Measurements from ENCODE around the gene RNF213. TPM values are rescaled to one million over a fixed set of nuclear protein-coding genes. Genes with fewer than 3 reads are reported as not detected.

The RNF213 gene
- total and polyA plus RNA-seq, 10 of the 15 experiments (the other 5 are each of a cell fraction or from before 2014, with no cell fraction given): 18.6 to 145 (median 65.8) TPM

DNA sequence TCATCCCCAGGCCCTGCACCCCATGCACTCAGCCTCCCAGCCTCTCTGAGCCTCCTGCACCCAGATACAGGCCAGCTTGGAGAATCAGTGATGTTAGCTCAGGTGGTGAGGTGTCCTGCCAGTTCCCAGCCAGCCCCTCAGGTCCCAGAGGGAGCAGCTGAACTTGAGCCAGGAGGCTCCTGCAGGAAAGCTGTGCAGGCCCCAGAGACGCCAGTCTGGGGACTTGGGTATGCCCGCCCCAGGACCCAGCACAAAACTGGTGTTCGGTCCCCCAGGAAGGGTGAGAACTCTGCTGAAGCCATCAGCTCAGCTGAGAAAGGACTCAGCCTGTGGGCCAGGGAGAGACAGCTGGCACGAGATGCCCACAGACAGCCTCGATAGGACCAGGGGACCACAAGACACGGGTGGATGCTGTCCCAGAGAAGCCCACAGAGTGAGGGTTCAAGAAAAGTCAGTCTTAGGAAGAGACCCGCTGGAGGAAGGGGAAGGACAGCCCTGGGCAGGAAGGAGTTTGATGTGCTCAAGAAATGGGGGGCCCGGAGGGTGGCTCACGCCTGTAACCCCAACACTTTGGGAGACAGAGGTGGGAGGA, 165.3 kb downstream of the RNF213 start:
- DNase-seq (ENCODE audit: low read depth, low spot score) (no peak), ATAC-seq (no peak), FAIRE-seq (no peak)
- intact Hi-C loops (cut with micrococcal nuclease; ENCODE audit: unreplicated experiment) (loop anchor here (2.0 to 10.0 kb wide), 2 partner anchors 309 to 555 kb away; no protein-coding TSS in a partner anchor), in situ Hi-C loops (cut with MboI) (loop anchor here (5.0 kb wide), 2 partner anchors 146 to 556 kb away; no protein-coding TSS in a partner anchor)
- Histone ChIP-seq H3K4me3 (no peak overlapping the region), H3K79me2 (ENCODE audit: control insufficient read depth, insufficient read depth, low read length) (no peaks in the 10 kb centered on the region), H3K9ac (ENCODE audit: control insufficient read depth, insufficient read depth, low read length) (no peak overlapping the region), H3K4me1 (ENCODE audit: control insufficient read depth, insufficient read depth, low read length) (peaks cover 3% of the 10 kb centered on the region), H4K20me1 (ENCODE audit: control insufficient read depth, insufficient read depth) (no peaks in the 10 kb centered on the region), H3K27me3 (replicated peaks in 1 of 2; ENCODE audit: control insufficient read depth in 2 of 2, insufficient read depth in 2 of 2, low read length in 1 of 2) (no peaks in the 10 kb centered on the region), H3K36me3 (ENCODE audit: control insufficient read depth in 2 of 2, insufficient read depth in 2 of 2, low read length in 1 of 2) (no peaks in the 10 kb centered on the region), H3K4me2 (ENCODE audit: control insufficient read depth, insufficient read depth) (no peak overlapping the region), H3K27ac (ENCODE audit: control insufficient read depth, insufficient read depth) (no peak overlapping the region), H3K9me3 (replicated peaks; ENCODE audit: control insufficient read depth, insufficient read depth, low read length) (no peaks in the 10 kb centered on the region), H2AFZ (ENCODE audit: control insufficient read depth, low read depth, low read length) (no peak overlapping the region)
- ChIA-PET CTCF (interaction anchor here (0.8 to 5.0 kb wide), 4 partner anchors 29 to 230 kb away, joined by 3 to 61 read pairs (median 4); no protein-coding TSS in a partner anchor), SMC1A (ENCODE audit: uncharacterized antibody, unreplicated experiment) (no interaction called here), POLR2A (no interaction called here), RAD21 (ENCODE audit: unreplicated experiment) (interaction anchor here (0.8 to 2.4 kb wide), 2 partner anchors 12 to 544 kb away, joined by 3 to 22 read pairs; no protein-coding TSS in a partner anchor)
- 42% methylated on average over 9 of the region's 9 CpGs for WGBS (ENCODE audit: insufficient coverage, insufficient replicate concordance, low lambda C conversion rate, missing lambda C conversion rate)
- no TSS peak for BruUV-seq (replicated peaks)
- TF ChIP-seq POLR2A (IDR thresholded peaks at IDR 0.05; ENCODE audit: low read depth, low read length): 0 out of 2 replicates have a peak, but pooled peaks have one; percentile 3
- no peak for TF ChIP-seq POLR2AphosphoS2 (IDR thresholded peaks at IDR 0.05; ENCODE audit: low read depth, low read length)

DNA sequence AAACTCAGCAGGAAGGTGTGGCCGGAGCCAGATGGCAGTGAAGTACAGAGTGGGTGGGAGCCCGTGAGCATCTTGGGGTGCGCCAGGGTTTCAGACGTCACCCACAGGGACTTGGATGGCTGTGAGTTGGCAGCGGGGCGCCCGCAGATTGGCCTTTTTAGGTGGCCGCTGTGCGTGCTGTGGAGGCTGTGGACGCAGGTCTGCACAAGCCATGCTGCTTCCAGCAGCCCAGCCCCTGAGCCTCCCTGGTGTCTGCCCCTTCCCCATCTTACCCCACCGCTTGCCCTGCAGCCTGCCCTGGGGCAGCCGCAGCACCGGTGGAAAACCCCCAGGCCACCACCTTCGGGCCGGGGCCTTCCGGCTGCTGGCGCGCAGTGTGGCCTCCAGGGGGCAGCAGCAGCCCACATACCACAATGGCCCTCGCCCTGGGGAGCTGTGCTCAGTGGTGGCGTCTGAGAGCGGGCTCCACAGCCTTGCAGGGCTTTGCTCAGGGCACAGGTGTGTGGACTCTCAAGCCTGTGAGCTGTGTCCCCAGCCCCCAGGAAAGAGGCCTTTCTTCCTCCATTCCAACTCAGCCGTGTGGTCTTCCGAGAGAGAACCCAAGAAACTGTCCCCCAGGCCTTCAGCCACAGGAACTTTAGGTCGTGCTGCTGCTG, 166.1 kb downstream of the RNF213 start:
- CTCF ChIA-PET: interaction anchor here (0.6 to 5.0 kb wide), 22 partner anchors 9 to 606 kb away, joined by 3 to 61 read pairs (median 4); partner anchors contain the start of gene ENDOV
- SMC1A ChIA-PET (ENCODE audit: uncharacterized antibody, unreplicated experiment): interaction anchor here (0.8 to 3.1 kb wide), 5 partner anchors 149 to 543 kb away, joined by 4 to 15 read pairs (median 5); no protein-coding TSS in a partner anchor
- Histone ChIP-seq H3K36me3 (ENCODE audit: control insufficient read depth in 2 of 2, insufficient read depth in 2 of 2, low read length in 1 of 2) (no peaks in the 10 kb centered on the region), H3K4me2 (ENCODE audit: control insufficient read depth, insufficient read depth) (no peak overlapping the region; the same call in 1 of the 2 replicates), H3K9ac (ENCODE audit: control insufficient read depth, insufficient read depth, low read length) (peak overlapping the region; percentile 20; the same call in 1 of the 2 replicates), H4K20me1 (ENCODE audit: control insufficient read depth, insufficient read depth) (no peaks in the 10 kb centered on the region), H3K27me3 (replicated peaks in 1 of 2; ENCODE audit: control insufficient read depth in 2 of 2, insufficient read depth in 2 of 2, low read length in 1 of 2) (no peaks in the 10 kb centered on the region), H2AFZ (ENCODE audit: control insufficient read depth, low read depth, low read length) (peak overlapping the region; percentile 12; the same call in 1 of the 2 replicates), H3K9me3 (replicated peaks; ENCODE audit: control insufficient read depth, insufficient read depth, low read length) (no peaks in the 10 kb centered on the region), H3K4me3 (no peak overlapping the region), H3K79me2 (ENCODE audit: control insufficient read depth, insufficient read depth, low read length) (no peaks in the 10 kb centered on the region), H3K27ac (ENCODE audit: control insufficient read depth, insufficient read depth) (no peak overlapping the region), H3K4me1 (ENCODE audit: control insufficient read depth, insufficient read depth, low read length) (peaks cover 3% of the 10 kb centered on the region)
- no TSS peak for BruUV-seq (replicated peaks)
- intact Hi-C loops (cut with micrococcal nuclease; ENCODE audit: unreplicated experiment): loop anchor here (1.0 to 10.0 kb wide), 3 partner anchors 149 to 554 kb away; no protein-coding TSS in a partner anchor
- ATAC-seq (peak; percentile 99), FAIRE-seq (no peak), DNase-seq (ENCODE audit: low read depth, low spot score) (peak; percentile 12)
- RAD21 ChIA-PET (ENCODE audit: unreplicated experiment): interaction anchor here (0.6 to 2.5 kb wide), 13 partner anchors 28 to 557 kb away, joined by 3 to 22 read pairs (median 4); no protein-coding TSS in a partner anchor
- in situ Hi-C loops (cut with MboI): loop anchor here (5.0 kb wide), 2 partner anchors 146 to 556 kb away; no protein-coding TSS in a partner anchor
- 23% methylated on average over 24 of the region's 24 CpGs for WGBS (ENCODE audit: insufficient coverage, insufficient replicate concordance, low lambda C conversion rate, missing lambda C conversion rate)
- POLR2A ChIA-PET: no interaction called here
- 0 out of 2 replicates have a peak, but pooled peaks have one; percentile 70 for TF ChIP-seq SMARCA5 (IDR thresholded peaks at IDR 0.05)
- TF ChIP-seq JUND (IDR thresholded peaks at IDR 0.05; ENCODE audit: low read depth, low read length): no peak
- TF ChIP-seq, protein P1, sequence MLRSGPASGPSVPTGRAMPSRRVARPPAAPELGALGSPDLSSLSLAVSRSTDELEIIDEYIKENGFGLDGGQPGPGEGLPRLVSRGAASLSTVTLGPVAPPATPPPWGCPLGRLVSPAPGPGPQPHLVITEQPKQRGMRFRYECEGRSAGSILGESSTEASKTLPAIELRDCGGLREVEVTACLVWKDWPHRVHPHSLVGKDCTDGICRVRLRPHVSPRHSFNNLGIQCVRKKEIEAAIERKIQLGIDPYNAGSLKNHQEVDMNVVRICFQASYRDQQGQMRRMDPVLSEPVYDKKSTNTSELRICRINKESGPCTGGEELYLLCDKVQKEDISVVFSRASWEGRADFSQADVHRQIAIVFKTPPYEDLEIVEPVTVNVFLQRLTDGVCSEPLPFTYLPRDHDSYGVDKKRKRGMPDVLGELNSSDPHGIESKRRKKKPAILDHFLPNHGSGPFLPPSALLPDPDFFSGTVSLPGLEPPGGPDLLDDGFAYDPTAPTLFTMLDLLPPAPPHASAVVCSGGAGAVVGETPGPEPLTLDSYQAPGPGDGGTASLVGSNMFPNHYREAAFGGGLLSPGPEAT (IDR thresholded peaks at IDR 0.05; ENCODE audit: low read depth): 0 out of 2 replicates have a peak, but pooled peaks have one; percentile 30
- TF ChIP-seq RELA (IDR thresholded peaks at IDR 0.05; ENCODE audit: borderline replicate concordance, partially characterized antibody): peak; percentile 91
- peak in 1 of 2 experiments; percentile 52; a peak in 2 of 4 replicates for TF ChIP-seq BHLHE40 (IDR thresholded peaks at IDR 0.05; ENCODE audit: borderline replicate concordance in 1 of 2, low read depth in 2 of 2, low read length in 1 of 2)
- no peak for TF ChIP-seq SIX5 (IDR thresholded peaks at IDR 0.05; ENCODE audit: low read depth, low read length, severe bottlenecking)
- TF ChIP-seq LARP7 (IDR thresholded peaks at IDR 0.05): 0 out of 2 replicates have a peak, but pooled peaks have one; percentile 34
- TF ChIP-seq RUNX3 (IDR thresholded peaks at IDR 0.05; ENCODE audit: low read length): peak; percentile 55
- TF ChIP-seq ZNF207 (IDR thresholded peaks at IDR 0.05; ENCODE audit: borderline replicate concordance): no peak
- no peak for TF ChIP-seq ETV6 (conservative IDR thresholded peaks at IDR 0.05 in 1 of 2, IDR thresholded peaks at IDR 0.05 in 1 of 2; ENCODE audit: borderline replicate concordance in 1 of 2, low read depth in 1 of 2)
- TF ChIP-seq SMC3 (IDR thresholded peaks at IDR 0.05; ENCODE audit: borderline replicate concordance, low read length): peak; percentile 99
- TF ChIP-seq ZNF24 (IDR thresholded peaks at IDR 0.05): peak; percentile 79

All from GM12878 (cell line).